ENCODE results near the gene SLBP. TPM values are rescaled to one million over a fixed set of nuclear protein-coding genes. Genes with fewer than 3 reads are reported as not detected.

Gene SLBP
- total and polyA plus RNA-seq, 3 donors from 2014 or later: 118 to 173 (median 137) TPM

DNA sequence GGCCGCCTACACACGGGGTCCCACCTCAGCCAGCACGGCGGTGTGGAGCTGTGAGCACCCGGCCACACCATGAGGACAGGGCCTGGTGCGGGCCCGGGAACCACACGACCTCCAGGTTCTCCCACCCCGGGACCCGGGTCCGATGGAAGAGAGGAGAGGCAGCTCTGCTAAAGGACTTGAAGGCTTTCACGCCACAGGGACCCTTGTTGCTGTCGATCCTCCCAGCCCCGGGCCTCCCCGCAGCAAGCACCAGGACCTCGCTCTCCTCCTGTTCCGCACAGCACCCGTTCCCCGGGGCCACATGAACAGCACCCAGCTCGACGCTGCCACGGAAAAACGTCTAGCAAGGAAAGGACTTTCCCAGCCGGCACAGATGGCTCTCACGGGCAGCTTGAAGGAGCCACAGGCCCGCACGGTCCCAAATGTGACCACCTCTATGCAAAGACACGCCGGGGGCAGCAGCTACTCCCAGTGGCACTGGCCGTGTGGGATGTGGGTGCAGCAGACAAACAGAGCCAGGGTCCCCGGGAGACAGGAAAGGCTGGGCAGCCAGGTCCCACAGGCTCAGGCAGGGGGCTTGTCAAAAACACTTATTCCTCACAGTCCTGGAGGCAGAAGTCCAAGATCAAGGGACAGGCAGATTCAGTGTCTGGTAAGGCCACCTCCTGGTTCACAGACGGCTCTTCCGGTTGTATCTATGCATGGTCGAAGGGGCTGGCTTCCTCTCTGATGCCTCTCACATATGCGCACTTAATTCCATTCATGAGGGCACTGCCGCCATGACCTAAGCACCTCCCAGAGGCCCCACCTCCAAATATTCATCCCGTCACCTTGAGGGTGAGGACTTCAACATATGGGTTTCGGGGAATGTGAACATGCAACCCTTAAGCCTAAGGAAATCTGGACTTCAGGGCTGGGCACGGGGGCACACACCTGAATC lies 52.7 kb downstream of the SLBP start:
- H3K36me3 ChIP-seq (ENCODE audit: low read depth, missing control alignments): no peaks in the 10 kb centered on the region
- no peaks in the 10 kb centered on the region for H3K9me3 ChIP-seq
- TF ChIP-seq POLR2A (IDR thresholded peaks at IDR 0.05) (no peak), CTCF (IDR thresholded peaks at IDR 0.05) (no peak)
- no peak overlapping the region for H3K4me3 ChIP-seq
- no peaks in the 10 kb centered on the region for H3K4me1 ChIP-seq
- intact Hi-C loops (cut with DNase I; ENCODE audit: low total_unique reads): no loop called here
- H3K27ac ChIP-seq: no peak overlapping the region
- H3K27me3 ChIP-seq: no peaks in the 10 kb centered on the region
- DNase-seq: no peak
- 94 to 95% methylated on average over 19 to 39 of the region's 39 CpGs for WGBS, 2 donors

DNA sequence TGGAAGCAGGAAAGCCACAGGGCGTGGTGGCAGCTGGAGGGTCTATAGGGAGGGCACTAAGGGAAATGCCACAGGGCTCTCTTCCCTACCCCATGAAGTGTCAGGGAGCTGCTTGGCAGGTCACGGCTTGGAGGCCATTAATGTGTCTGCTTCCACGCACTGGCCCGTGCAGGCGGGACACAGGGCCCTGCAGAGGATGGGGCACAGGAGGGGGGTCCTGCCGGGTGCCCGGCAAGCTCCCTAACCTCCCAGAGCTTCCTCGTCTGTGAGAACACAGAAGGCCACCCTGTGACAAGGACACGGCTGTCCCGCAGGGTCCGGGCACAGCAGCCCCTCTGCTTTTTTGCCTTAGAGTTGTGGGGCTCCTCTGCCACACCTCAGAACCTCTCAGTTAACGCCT lies 53.5 kb downstream of the SLBP start:
- H3K4me3 ChIP-seq: no peak overlapping the region
- no peak overlapping the region for H3K27ac ChIP-seq
- H3K9me3 ChIP-seq: no peaks in the 10 kb centered on the region
- H3K36me3 ChIP-seq (ENCODE audit: low read depth, missing control alignments): no peaks in the 10 kb centered on the region
- intact Hi-C loops (cut with DNase I; ENCODE audit: low total_unique reads): no loop called here
- H3K4me1 ChIP-seq: no peaks in the 10 kb centered on the region
- TF ChIP-seq CTCF (IDR thresholded peaks at IDR 0.05) (no peak), POLR2A (IDR thresholded peaks at IDR 0.05) (no peak)
- no peak for DNase-seq
- H3K27me3 ChIP-seq: no peaks in the 10 kb centered on the region
- WGBS, 2 donors: 94 to 100% methylated on average over 1 to 12 of the region's 12 CpGs

GRCh38 chr4:1658146-1658545 lies 54.0 kb downstream of the SLBP start:
- Histone ChIP-seq H3K36me3 (ENCODE audit: low read depth, missing control alignments) (no peaks in the 10 kb centered on the region), H3K9me3 (no peaks in the 10 kb centered on the region), H3K27me3 (no peaks in the 10 kb centered on the region), H3K4me3 (no peak overlapping the region), H3K27ac (no peak overlapping the region), H3K4me1 (no peaks in the 10 kb centered on the region)
- intact Hi-C loops (cut with DNase I; ENCODE audit: low total_unique reads): no loop called here
- no peak for DNase-seq
- TF ChIP-seq POLR2A (IDR thresholded peaks at IDR 0.05) (no peak), CTCF (IDR thresholded peaks at IDR 0.05) (no peak)
- WGBS, 2 donors: 88 to 97% methylated on average over 12 of the region's 12 CpGs

GRCh38 chr4:1656986-1657385 lies 55.1 kb downstream of the SLBP start:
- no peak for DNase-seq
- H3K27ac ChIP-seq: no peak overlapping the region
- no peaks in the 10 kb centered on the region for H3K4me1 ChIP-seq
- H3K4me3 ChIP-seq: no peak overlapping the region
- no peaks in the 10 kb centered on the region for H3K27me3 ChIP-seq
- H3K36me3 ChIP-seq (ENCODE audit: low read depth, missing control alignments): no peaks in the 10 kb centered on the region
- TF ChIP-seq CTCF (IDR thresholded peaks at IDR 0.05): no peak
- no peak for TF ChIP-seq POLR2A (IDR thresholded peaks at IDR 0.05)
- 99% methylated on average over 19 of the region's 19 CpGs; no CpG with 5 or more reads in 1 of the 2 donors for WGBS, 2 donors
- H3K9me3 ChIP-seq: no peaks in the 10 kb centered on the region
- intact Hi-C loops (cut with DNase I; ENCODE audit: low total_unique reads): no loop called here
